ENCODE results near the gene PRDM16.

- TF ChIP-seq, protein P1, sequence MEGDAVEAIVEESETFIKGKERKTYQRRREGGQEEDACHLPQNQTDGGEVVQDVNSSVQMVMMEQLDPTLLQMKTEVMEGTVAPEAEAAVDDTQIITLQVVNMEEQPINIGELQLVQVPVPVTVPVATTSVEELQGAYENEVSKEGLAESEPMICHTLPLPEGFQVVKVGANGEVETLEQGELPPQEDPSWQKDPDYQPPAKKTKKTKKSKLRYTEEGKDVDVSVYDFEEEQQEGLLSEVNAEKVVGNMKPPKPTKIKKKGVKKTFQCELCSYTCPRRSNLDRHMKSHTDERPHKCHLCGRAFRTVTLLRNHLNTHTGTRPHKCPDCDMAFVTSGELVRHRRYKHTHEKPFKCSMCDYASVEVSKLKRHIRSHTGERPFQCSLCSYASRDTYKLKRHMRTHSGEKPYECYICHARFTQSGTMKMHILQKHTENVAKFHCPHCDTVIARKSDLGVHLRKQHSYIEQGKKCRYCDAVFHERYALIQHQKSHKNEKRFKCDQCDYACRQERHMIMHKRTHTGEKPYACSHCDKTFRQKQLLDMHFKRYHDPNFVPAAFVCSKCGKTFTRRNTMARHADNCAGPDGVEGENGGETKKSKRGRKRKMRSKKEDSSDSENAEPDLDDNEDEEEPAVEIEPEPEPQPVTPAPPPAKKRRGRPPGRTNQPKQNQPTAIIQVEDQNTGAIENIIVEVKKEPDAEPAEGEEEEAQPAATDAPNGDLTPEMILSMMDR (IDR thresholded peaks at IDR 0.05), result no peak
- TF ChIP-seq POLR2A (IDR thresholded peaks at IDR 0.05), result no peak
Measured at GRCh38 chr1:3297756-3298155, 228.8 kb downstream of the PRDM16 start.
